ENCODE data around the gene ZNF276.
"Not testable (repeated sequence)": the region's sequence is repeated elsewhere in the genome, so short reads cannot be mapped to it uniquely, and the experiment has no call there.

Gene ZNF276, protein sequence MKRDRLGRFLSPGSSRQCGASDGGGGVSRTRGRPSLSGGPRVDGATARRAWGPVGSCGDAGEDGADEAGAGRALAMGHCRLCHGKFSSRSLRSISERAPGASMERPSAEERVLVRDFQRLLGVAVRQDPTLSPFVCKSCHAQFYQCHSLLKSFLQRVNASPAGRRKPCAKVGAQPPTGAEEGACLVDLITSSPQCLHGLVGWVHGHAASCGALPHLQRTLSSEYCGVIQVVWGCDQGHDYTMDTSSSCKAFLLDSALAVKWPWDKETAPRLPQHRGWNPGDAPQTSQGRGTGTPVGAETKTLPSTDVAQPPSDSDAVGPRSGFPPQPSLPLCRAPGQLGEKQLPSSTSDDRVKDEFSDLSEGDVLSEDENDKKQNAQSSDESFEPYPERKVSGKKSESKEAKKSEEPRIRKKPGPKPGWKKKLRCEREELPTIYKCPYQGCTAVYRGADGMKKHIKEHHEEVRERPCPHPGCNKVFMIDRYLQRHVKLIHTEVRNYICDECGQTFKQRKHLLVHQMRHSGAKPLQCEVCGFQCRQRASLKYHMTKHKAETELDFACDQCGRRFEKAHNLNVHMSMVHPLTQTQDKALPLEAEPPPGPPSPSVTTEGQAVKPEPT

GRCh38 chr16:89720813-89721545 is at the start of gene ZNF276, which contains the start of gene VPS9D1:
ZNF276 (plus strand) TSS chr16:89721537; CDS start chr16:89721641, 104 bp downstream.
VPS9D1 (minus strand) TSS chr16:89720898; CDS start chr16:89720861, 37 bp downstream.
- TF ChIP-seq EZH2phosphoT487 (IDR thresholded peaks at IDR 0.05; ENCODE audit: low read depth) (no peak), CTCF (IDR thresholded peaks at IDR 0.05; ENCODE audit: low read depth, low read length) (no peak)
- Histone ChIP-seq H4K20me1 (ENCODE audit: insufficient read depth, low read length) (peaks cover 24% of the 10 kb centered on the region), H3K36me3 (replicated peaks; ENCODE audit: low read depth, low read length) (peaks cover 19% of the 10 kb centered on the region)

GRCh38 chr16:89671565-89671964 is 49.8 kb upstream of the ZNF276 start:
- not testable (repeated sequence) for H3K79me2 ChIP-seq (ENCODE audit: low read length); H3K4me3 ChIP-seq (ENCODE audit: low read length); H3K9me3 ChIP-seq (ENCODE audit: insufficient read depth, low read length); H3K36me3 ChIP-seq (replicated peaks; ENCODE audit: low read depth, low read length); H3K27me3 ChIP-seq (ENCODE audit: low read depth, low read length); H4K20me1 ChIP-seq (ENCODE audit: insufficient read depth, low read length); H3K27ac ChIP-seq (ENCODE audit: low read length); H2AFZ ChIP-seq (ENCODE audit: low read depth, low read length); H3K4me1 ChIP-seq (ENCODE audit: low read length); H3K9ac ChIP-seq (ENCODE audit: low read length); H3K4me2 ChIP-seq (ENCODE audit: low read length)

More at GRCh38 chr16:89720813-89721545, at the start of gene ZNF276, which contains the start of gene VPS9D1:
- Histone ChIP-seq H3K27ac (ENCODE audit: low read length) (peak within 1 kb of the TSS; percentile 70), H3K4me1 (ENCODE audit: low read length) (peaks cover 13% of the 10 kb centered on the region), H3K4me3 (ENCODE audit: low read length) (peak within 1 kb of the TSS; percentile 88), H3K4me2 (ENCODE audit: low read length) (peak within 1 kb of the TSS; percentile 89), H3K9me3 (ENCODE audit: insufficient read depth, low read length) (no peaks in the 10 kb centered on the region), H3K79me2 (ENCODE audit: low read length) (peaks cover 6% of the 10 kb centered on the region; the same call in 1 of the 2 replicates), H2AFZ (ENCODE audit: low read depth, low read length) (peak within 1 kb of the TSS; percentile 50; the same call in 1 of the 2 replicates), H3K27me3 (ENCODE audit: low read depth, low read length) (no peaks in the 10 kb centered on the region), H3K9ac (ENCODE audit: low read length) (peak within 1 kb of the TSS; percentile 84)

DNA sequence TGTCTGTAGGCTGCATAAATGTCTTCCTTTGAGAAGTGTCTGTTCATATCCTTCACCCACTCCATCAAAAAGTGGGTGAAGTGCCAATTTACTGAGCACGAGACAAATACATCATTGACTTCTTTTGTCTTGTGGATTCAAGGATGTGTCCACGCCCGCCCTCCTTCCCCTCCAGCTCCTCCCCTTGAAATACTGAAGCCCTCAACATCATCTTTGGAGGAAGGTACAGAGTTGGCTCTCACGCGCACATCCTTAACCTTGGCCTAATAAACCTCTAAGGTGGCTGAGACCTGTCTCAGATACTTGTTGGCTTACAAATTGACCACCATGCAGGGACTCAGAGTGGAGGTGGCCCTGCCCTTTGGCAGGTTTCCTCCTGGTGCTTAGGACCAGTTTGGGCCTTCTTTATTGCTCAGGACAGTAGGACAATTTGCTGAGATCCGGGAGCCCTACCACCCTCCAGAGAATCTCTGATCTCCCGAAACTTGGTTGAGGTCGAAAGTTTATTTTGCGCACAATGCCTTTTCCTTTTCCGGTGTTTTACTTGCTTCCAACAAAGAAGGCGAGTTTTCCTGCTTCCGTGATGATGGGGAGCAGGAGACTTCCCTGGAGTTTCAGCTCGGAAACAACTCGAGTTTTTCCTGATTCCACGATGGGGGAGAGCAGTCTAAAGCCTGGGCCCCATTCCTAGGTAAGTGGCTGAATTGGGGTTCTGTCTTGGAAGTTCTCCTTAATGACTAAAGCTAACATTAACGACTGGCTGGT is 49.0 kb upstream of the ZNF276 start:
- no peak overlapping the region for H3K4me3 ChIP-seq (ENCODE audit: low read length)
- no peak overlapping the region for H3K27ac ChIP-seq (ENCODE audit: low read length)
- H3K4me1 ChIP-seq (ENCODE audit: low read length), result no peaks in the 10 kb centered on the region
- peaks cover 6% of the 10 kb centered on the region for H3K36me3 ChIP-seq (replicated peaks; ENCODE audit: low read depth, low read length)
- H3K27me3 ChIP-seq (ENCODE audit: low read depth, low read length), result no peaks in the 10 kb centered on the region
- no peak overlapping the region for H2AFZ ChIP-seq (ENCODE audit: low read depth, low read length)
- H3K4me2 ChIP-seq (ENCODE audit: low read length), result no peak overlapping the region
- H3K9ac ChIP-seq (ENCODE audit: low read length), result no peak overlapping the region
- H4K20me1 ChIP-seq (ENCODE audit: insufficient read depth, low read length), result no peaks in the 10 kb centered on the region
- H3K79me2 ChIP-seq (ENCODE audit: low read length), result no peaks in the 10 kb centered on the region
- no peaks in the 10 kb centered on the region for H3K9me3 ChIP-seq (ENCODE audit: insufficient read depth, low read length)
- TF ChIP-seq CTCF (IDR thresholded peaks at IDR 0.05; ENCODE audit: low read depth, low read length) (no peak), EZH2phosphoT487 (IDR thresholded peaks at IDR 0.05; ENCODE audit: low read depth) (no peak)

GRCh38 chr16:89678258-89678657 is 43.1 kb upstream of the ZNF276 start:
- no peaks in the 10 kb centered on the region for H3K4me1 ChIP-seq (ENCODE audit: low read length)
- no peak overlapping the region for H3K9ac ChIP-seq (ENCODE audit: low read length)
- peaks cover 3% of the 10 kb centered on the region; the same call in 1 of the 2 replicates for H3K9me3 ChIP-seq (ENCODE audit: insufficient read depth, low read length)
- no peaks in the 10 kb centered on the region for H3K27me3 ChIP-seq (ENCODE audit: low read depth, low read length)
- H3K36me3 ChIP-seq (replicated peaks; ENCODE audit: low read depth, low read length), result peaks cover 12% of the 10 kb centered on the region
- H3K27ac ChIP-seq (ENCODE audit: low read length), result no peak overlapping the region
- H3K79me2 ChIP-seq (ENCODE audit: low read length), result no peaks in the 10 kb centered on the region
- H2AFZ ChIP-seq (ENCODE audit: low read depth, low read length), result no peak overlapping the region
- no peaks in the 10 kb centered on the region for H4K20me1 ChIP-seq (ENCODE audit: insufficient read depth, low read length)
- TF ChIP-seq EZH2phosphoT487 (IDR thresholded peaks at IDR 0.05; ENCODE audit: low read depth), result no peak
- TF ChIP-seq CTCF (IDR thresholded peaks at IDR 0.05; ENCODE audit: low read depth, low read length), result no peak
- no peak overlapping the region for H3K4me2 ChIP-seq (ENCODE audit: low read length)
- H3K4me3 ChIP-seq (ENCODE audit: low read length), result no peak overlapping the region

All from OCI-LY3 (cell line).